ENCODE data around the gene TRAF2. TPM values are rescaled to one million over a fixed set of nuclear protein-coding genes. Genes with fewer than 3 reads are reported as not detected.
"Not testable (repeated sequence)": the region's sequence is repeated elsewhere in the genome, so short reads cannot be mapped to it uniquely, and the experiment has no call there.

The TRAF2 gene
- polyA plus RNA-seq, 2 donors = 11.0 to 16.6 TPM

DNA sequence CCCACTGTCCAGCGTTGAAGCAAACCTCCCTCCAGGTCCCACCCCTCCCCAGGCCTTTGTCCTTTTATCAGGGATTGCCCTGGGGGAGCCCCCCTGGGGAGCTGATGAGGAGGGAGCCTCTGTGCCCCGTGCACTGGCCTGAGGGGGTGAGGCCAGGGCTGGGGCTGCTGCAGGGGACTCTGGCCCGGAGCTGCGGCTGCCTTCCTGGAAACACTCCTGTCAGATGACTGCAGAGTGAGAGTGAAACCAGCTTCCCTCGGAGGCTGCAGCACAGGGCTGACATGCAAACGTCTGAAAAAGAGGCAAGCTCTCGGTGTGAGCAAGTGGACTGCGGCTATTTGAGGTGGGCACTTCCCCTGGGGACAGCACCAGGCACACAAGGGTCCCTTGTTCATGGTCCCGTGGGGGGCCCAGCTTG, 4.6 kb upstream of the TRAF2 start:
- H3K4me3 ChIP-seq (ENCODE audit: low read depth in 1 of 2, low read length in 2 of 2) = no peak overlapping the region

DNA sequence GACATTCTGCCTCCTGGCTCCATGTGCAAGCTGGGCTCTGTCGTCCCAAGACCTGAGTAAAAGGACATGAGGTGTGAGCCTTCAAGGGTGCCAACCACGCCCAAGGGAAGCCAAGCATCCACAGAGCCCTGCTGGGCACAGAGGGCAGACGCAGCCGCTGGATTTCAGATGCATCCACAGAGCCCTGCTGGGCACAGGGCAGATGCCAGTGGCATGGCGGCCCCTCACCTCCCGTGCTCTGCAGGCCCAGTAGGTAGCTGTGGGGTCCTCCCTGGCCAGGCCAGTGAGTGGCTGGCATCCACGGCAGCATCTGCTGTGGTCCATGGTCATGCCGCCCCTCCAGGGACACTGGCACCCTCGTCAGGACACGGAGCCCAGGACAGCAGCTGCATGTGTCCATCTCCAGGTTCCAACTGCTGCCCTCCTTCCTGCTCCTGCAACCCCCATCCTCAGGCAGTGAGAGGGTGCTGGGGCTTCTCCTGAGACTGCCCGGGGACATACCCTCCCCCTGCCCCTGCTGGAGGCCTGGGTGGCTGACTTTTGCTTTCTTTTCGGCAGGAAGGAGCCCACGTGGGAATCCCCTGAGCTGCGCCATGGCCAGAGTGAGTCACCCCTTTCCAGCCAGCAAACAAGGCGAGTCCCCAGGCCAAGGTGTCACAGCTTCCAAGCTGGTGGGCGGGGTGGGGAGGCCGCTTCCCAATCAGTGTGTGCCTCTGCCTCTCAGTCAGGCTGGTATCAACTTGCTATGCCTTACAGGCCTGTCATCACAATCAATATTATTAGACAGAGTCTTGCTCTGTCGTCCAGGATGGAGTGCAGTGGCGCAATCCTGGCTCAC, 4.0 kb upstream of the TRAF2 start:
- H3K27me3 ChIP-seq (ENCODE audit: control insufficient read depth in 1 of 2, insufficient read depth in 2 of 2, low read length in 2 of 2) = no peaks in the 10 kb centered on the region
- peak overlapping the region; percentile 68 to 89 for H3K27ac ChIP-seq (ENCODE audit: low read depth in 2 of 2, low read length in 1 of 2)
- H3K36me3 ChIP-seq (ENCODE audit: control insufficient read depth in 2 of 2, insufficient read depth in 2 of 2, low read length in 1 of 2) = no peaks in the 10 kb centered on the region
- peaks cover 8 to 11% of the 10 kb centered on the region in 2 donors for H3K4me1 ChIP-seq (ENCODE audit: control insufficient read depth in 2 of 2, insufficient read depth in 2 of 2, low read length in 1 of 2)
- 30 to 42% methylated on average over 18 to 19 of the region's 19 CpGs for WGBS, 2 donors
- peak overlapping the region; percentile 7 to 20 for H3K4me3 ChIP-seq (ENCODE audit: low read depth in 1 of 2, low read length in 2 of 2)
- no peaks in the 10 kb centered on the region for H3K9me3 ChIP-seq (ENCODE audit: control insufficient read depth in 2 of 2, insufficient read depth in 1 of 2, low read depth in 1 of 2, low read length in 1 of 2)

More for the DNA sequence above, 4.6 kb upstream of the TRAF2 start:
- peaks cover 7 to 8% of the 10 kb centered on the region in 2 donors for H3K4me1 ChIP-seq (ENCODE audit: control insufficient read depth in 2 of 2, insufficient read depth in 2 of 2, low read length in 1 of 2)
- peak overlapping the region; percentile 68 to 89 for H3K27ac ChIP-seq (ENCODE audit: low read depth in 2 of 2, low read length in 1 of 2)
- WGBS, 2 donors = 15 to 16% methylated on average over 9 of the region's 9 CpGs
- H3K9me3 ChIP-seq (ENCODE audit: control insufficient read depth in 2 of 2, insufficient read depth in 1 of 2, low read depth in 1 of 2, low read length in 1 of 2) = no peaks in the 10 kb centered on the region
- H3K36me3 ChIP-seq (ENCODE audit: control insufficient read depth in 2 of 2, insufficient read depth in 2 of 2, low read length in 1 of 2) = no peaks in the 10 kb centered on the region
- no peaks in the 10 kb centered on the region for H3K27me3 ChIP-seq (ENCODE audit: control insufficient read depth in 1 of 2, insufficient read depth in 2 of 2, low read length in 2 of 2)

DNA sequence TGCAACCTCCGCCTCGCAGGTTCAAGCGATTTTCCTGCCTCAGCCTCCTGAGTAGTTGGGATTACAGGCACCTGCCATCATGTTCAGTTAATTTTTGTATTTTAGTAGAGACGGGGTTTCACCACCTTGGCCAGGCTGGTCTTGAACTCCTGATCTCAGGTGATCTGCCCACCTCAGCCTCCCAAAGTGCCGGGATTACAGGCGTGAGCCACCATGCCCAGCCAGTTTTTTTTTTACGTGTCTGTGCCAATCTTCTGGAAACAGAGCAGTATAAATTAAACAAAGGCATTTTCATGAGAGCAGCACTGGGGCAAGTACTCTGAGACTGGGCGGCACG, 3.4 kb upstream of the TRAF2 start:
- not testable (repeated sequence) for H3K9me3 ChIP-seq (ENCODE audit: control insufficient read depth in 2 of 2, insufficient read depth in 1 of 2, low read depth in 1 of 2, low read length in 1 of 2); H3K27me3 ChIP-seq (ENCODE audit: control insufficient read depth in 1 of 2, insufficient read depth in 2 of 2, low read length in 2 of 2); H3K4me3 ChIP-seq (ENCODE audit: low read depth in 1 of 2, low read length in 2 of 2); H3K36me3 ChIP-seq (ENCODE audit: control insufficient read depth in 2 of 2, insufficient read depth in 2 of 2, low read length in 1 of 2)
- H3K27ac ChIP-seq (ENCODE audit: low read depth in 2 of 2, low read length in 1 of 2) = peak overlapping the region; percentile 2 to 89
- WGBS, 2 donors = 56 to 60% methylated on average over 9 of the region's 9 CpGs
- peaks cover 8 to 12% of the 10 kb centered on the region in 2 donors for H3K4me1 ChIP-seq (ENCODE audit: control insufficient read depth in 2 of 2, insufficient read depth in 2 of 2, low read length in 1 of 2)

DNA sequence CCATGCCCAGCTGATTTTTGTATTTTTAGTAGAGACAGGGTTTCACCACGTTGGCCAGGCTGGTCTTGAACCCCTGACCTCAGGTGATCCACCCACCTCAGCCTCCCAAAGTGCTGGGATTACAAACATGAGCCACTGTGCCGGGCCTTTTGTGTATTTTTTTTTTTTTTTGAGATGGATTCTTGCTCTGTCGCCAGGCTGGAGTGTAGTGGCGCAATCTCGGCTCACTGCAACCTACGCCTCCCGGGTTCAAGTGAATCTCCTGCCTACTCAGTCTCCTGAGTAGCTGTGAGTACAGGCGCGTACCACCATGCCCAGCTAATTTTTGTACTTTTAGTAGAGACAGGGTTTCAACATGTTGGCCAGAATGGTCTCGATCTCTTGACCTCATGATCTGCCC, 2.6 kb upstream of the TRAF2 start:
- H3K4me3 ChIP-seq (ENCODE audit: low read depth in 1 of 2, low read length in 2 of 2); H3K36me3 ChIP-seq (ENCODE audit: control insufficient read depth in 2 of 2, insufficient read depth in 2 of 2, low read length in 1 of 2); H3K27me3 ChIP-seq (ENCODE audit: control insufficient read depth in 1 of 2, insufficient read depth in 2 of 2, low read length in 2 of 2); H3K27ac ChIP-seq (ENCODE audit: low read depth in 2 of 2, low read length in 1 of 2); H3K9me3 ChIP-seq (ENCODE audit: control insufficient read depth in 2 of 2, insufficient read depth in 1 of 2, low read depth in 1 of 2, low read length in 1 of 2): not testable (repeated sequence)
- WGBS, 2 donors = 69 to 75% methylated on average over 10 of the region's 10 CpGs
- H3K4me1 ChIP-seq (ENCODE audit: control insufficient read depth in 2 of 2, insufficient read depth in 2 of 2, low read length in 1 of 2) = peaks cover 8 to 12% of the 10 kb centered on the region in 2 donors

DNA sequence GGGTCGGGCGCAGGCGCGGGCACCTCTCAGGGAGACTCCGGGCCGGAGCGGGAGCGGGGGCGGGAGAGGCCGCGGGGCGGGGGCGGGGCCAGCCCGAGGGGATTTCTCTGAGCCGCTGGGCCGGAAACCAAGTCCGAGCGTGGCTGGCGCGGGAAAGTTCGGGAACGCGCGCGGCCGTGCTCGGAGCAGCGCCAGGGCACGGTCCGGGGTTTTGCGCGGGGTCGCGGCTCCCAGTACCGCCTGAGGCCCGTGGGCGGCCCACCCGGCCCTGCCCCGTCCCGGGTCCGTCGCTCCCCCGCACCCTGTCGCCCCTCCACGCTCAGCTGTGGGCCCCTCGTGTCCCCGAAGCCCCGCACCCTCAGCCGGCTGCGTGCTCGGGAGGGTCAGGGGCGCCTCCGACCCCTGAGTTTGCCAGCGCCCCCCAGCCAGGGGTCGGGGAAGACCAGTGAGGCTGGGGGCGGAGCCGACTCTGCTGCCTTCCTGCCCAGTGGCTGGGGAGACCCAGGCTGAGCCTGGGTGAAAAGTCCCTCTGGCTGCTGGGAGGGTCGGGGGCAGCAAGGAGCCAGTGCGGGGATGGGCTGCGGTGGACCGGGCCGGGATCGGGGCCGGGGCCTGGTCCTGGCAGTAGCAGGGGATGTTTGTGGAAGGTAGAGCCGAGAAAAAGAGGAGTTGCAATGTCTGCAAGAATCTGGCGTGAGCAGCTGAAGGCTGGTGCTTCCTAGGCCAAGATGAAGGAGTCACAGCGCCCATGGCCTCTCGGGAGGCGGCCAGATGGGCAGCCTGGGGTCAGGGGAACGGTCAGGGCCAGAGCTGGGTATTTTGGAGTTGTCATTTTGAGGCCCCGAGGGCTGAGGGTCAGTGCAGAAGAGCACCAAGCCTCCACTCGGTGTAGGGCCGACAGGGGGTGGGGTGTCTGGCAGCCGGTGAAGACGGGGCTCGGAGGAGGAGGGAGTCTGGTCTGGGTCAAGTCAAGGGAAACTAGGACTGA, 588 bp downstream of the TRAF2 start:
- H3K27me3 ChIP-seq (ENCODE audit: control insufficient read depth in 1 of 2, insufficient read depth in 2 of 2, low read length in 2 of 2) = no peaks in the 10 kb centered on the region
- H3K36me3 ChIP-seq (ENCODE audit: control insufficient read depth in 2 of 2, insufficient read depth in 2 of 2, low read length in 1 of 2) = no peaks in the 10 kb centered on the region
- H3K4me3 ChIP-seq (ENCODE audit: low read depth in 1 of 2, low read length in 2 of 2) = peak overlapping the region; percentile 88 to 95
- 1 to 2% methylated on average over 54 to 76 of the region's 76 CpGs for WGBS, 2 donors
- H3K4me1 ChIP-seq (ENCODE audit: control insufficient read depth in 2 of 2, insufficient read depth in 2 of 2, low read length in 1 of 2) = peaks cover 8 to 10% of the 10 kb centered on the region in 2 donors
- peak overlapping the region; percentile 69 to 85 for H3K27ac ChIP-seq (ENCODE audit: low read depth in 2 of 2, low read length in 1 of 2)
- no peaks in the 10 kb centered on the region for H3K9me3 ChIP-seq (ENCODE audit: control insufficient read depth in 2 of 2, insufficient read depth in 1 of 2, low read depth in 1 of 2, low read length in 1 of 2)

DNA sequence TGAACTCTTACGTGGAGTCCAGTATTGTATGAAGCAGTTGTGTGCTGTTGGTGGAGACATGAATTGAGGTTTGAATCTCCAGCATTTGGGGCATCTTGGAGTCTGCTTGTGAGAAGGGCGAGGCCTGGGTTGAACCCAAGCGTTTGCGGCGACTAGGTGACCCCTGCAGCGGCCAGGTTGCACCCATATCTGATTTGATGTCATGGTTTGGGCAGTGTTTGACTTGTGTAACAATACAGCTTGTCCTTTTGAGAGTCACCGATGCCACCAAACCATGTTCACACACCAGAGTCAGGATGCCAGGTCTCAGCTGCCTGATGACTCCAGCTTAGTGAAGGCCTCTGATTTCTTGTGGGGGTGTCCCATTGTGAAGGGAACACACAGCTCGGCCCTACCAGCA, 2.1 kb downstream of the TRAF2 start:
- no peaks in the 10 kb centered on the region for H3K9me3 ChIP-seq (ENCODE audit: control insufficient read depth in 2 of 2, insufficient read depth in 1 of 2, low read depth in 1 of 2, low read length in 1 of 2)
- H3K27me3 ChIP-seq (ENCODE audit: control insufficient read depth in 1 of 2, insufficient read depth in 2 of 2, low read length in 2 of 2) = no peaks in the 10 kb centered on the region
- H3K27ac ChIP-seq (ENCODE audit: low read depth in 2 of 2, low read length in 1 of 2) = no peak overlapping the region
- H3K4me3 ChIP-seq (ENCODE audit: low read depth in 1 of 2, low read length in 2 of 2) = no peak overlapping the region
- H3K36me3 ChIP-seq (ENCODE audit: control insufficient read depth in 2 of 2, insufficient read depth in 2 of 2, low read length in 1 of 2) = peaks cover 0 to 5% of the 10 kb centered on the region in 2 donors
- WGBS, 2 donors = 87 to 92% methylated on average over 8 of the region's 8 CpGs
- peaks cover 0 to 5% of the 10 kb centered on the region in 2 donors for H3K4me1 ChIP-seq (ENCODE audit: control insufficient read depth in 2 of 2, insufficient read depth in 2 of 2, low read length in 1 of 2)

DNA sequence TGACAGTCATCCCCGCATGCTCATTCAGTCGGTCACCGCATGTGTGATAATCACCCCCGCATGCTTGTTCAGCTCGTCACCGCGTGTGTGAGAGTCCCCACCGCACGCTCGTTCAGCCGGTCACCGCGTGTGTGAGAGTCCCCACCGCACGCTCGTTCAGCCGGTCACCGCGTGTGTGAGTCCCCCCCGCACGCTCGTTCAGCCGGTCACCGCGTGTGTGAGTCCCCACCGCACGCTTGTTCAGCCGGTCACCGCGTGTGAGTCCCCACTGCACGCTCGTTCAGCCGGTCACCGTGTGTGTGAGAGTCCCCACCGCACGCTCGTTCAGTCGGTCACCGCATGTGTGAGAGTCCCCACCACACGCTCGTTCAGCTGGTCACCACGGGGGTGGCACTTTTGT, 3.5 kb downstream of the TRAF2 start:
- Histone ChIP-seq H3K9me3 (ENCODE audit: control insufficient read depth in 2 of 2, insufficient read depth in 1 of 2, low read depth in 1 of 2, low read length in 1 of 2) (no peaks in the 10 kb centered on the region), H3K4me1 (ENCODE audit: control insufficient read depth in 2 of 2, insufficient read depth in 2 of 2, low read length in 1 of 2) (peaks cover 0 to 5% of the 10 kb centered on the region in 2 donors), H3K4me3 (ENCODE audit: low read depth in 1 of 2, low read length in 2 of 2) (no peak overlapping the region), H3K27me3 (ENCODE audit: control insufficient read depth in 1 of 2, insufficient read depth in 2 of 2, low read length in 2 of 2) (no peaks in the 10 kb centered on the region), H3K36me3 (ENCODE audit: control insufficient read depth in 2 of 2, insufficient read depth in 2 of 2, low read length in 1 of 2) (peaks cover 0 to 10% of the 10 kb centered on the region in 2 donors), H3K27ac (ENCODE audit: low read depth in 2 of 2, low read length in 1 of 2) (no peak overlapping the region)
- 94 to 95% methylated on average over 42 of the region's 42 CpGs for WGBS, 2 donors

DNA sequence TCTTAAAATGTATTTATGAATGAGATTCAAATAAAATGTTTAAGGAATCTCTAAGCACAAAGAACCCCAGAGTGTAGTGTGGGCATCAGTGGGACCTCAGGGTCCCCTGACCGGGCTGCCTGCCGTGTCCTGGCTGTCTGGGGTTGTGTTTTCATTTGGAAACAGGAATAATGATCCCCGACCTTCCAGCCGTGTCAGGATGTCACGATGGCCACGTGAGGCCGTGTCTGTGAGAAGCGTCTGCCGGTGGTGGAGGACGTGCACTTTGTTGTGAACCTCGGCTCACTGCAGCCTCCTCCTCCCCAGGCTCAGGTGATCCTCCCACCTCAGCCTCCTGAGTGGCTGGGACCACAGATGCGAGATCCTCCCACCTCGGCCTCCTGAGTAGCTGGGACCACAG, 4.3 kb downstream of the TRAF2 start:
- Histone ChIP-seq H3K27me3 (ENCODE audit: control insufficient read depth in 1 of 2, insufficient read depth in 2 of 2, low read length in 2 of 2) (no peaks in the 10 kb centered on the region), H3K9me3 (ENCODE audit: control insufficient read depth in 2 of 2, insufficient read depth in 1 of 2, low read depth in 1 of 2, low read length in 1 of 2) (no peaks in the 10 kb centered on the region), H3K4me1 (ENCODE audit: control insufficient read depth in 2 of 2, insufficient read depth in 2 of 2, low read length in 1 of 2) (peaks cover 0 to 5% of the 10 kb centered on the region in 2 donors), H3K36me3 (ENCODE audit: control insufficient read depth in 2 of 2, insufficient read depth in 2 of 2, low read length in 1 of 2) (peaks cover 0 to 15% of the 10 kb centered on the region in 2 donors), H3K4me3 (ENCODE audit: low read depth in 1 of 2, low read length in 2 of 2) (no peak overlapping the region), H3K27ac (ENCODE audit: low read depth in 2 of 2, low read length in 1 of 2) (no peak overlapping the region)
- WGBS, 2 donors = 85% methylated on average over 13 of the region's 13 CpGs

DNA sequence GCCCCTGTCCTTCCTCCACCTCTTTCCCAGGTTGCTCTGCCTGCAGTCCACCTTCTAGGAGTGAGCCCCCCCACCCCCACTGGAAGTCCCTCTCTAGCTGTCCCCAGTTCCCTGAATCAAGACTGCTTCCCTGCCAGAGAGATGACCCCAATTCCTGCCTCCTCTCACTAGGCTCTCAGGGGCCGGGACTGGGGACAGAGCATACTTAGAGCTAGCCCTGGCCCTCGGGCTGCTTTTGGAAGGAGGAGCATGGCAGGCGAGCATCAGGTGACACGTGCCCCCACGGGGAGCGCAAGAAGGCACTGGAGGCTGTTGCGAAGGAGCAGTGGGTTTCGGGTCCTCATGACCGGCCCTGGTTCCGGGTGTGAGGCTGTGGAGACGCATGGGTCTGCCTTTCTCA, 9.7 kb downstream of the TRAF2 start:
- Histone ChIP-seq H3K27me3 (ENCODE audit: control insufficient read depth in 1 of 2, insufficient read depth in 2 of 2, low read length in 2 of 2) (no peaks in the 10 kb centered on the region), H3K4me1 (ENCODE audit: control insufficient read depth in 2 of 2, insufficient read depth in 2 of 2, low read length in 1 of 2) (peaks cover 0 to 10% of the 10 kb centered on the region in 2 donors), H3K4me3 (ENCODE audit: low read depth in 1 of 2, low read length in 2 of 2) (no peak overlapping the region), H3K27ac (ENCODE audit: low read depth in 2 of 2, low read length in 1 of 2) (no peak overlapping the region), H3K36me3 (ENCODE audit: control insufficient read depth in 2 of 2, insufficient read depth in 2 of 2, low read length in 1 of 2) (peaks cover 0 to 20% of the 10 kb centered on the region in 2 donors), H3K9me3 (ENCODE audit: control insufficient read depth in 2 of 2, insufficient read depth in 1 of 2, low read depth in 1 of 2, low read length in 1 of 2) (no peaks in the 10 kb centered on the region)
- WGBS, 2 donors = 82 to 84% methylated on average over 11 of the region's 11 CpGs

Data from esophagus (tissue), 2 donors.